Neuronal stem cell (in vitro differentiated cells): ENCODE data around the gene EVI5L.
"Not testable (repeated sequence)": the region's sequence is repeated elsewhere in the genome, so short reads cannot be mapped to it uniquely, and the experiment has no call there.

Source experiments
- DNase-seq: peaks from one replicate; pipeline ENCODE4 v3.0.0-alpha.2; 2013; ENCODE audit warnings: low spot score
- H2AFZ ChIP-seq: one replicate; pipeline ENCODE4 v1.6.1; 2013; ENCODE audit warnings: mild to moderate bottlenecking, low read length, inconsistent platforms
- H2AK5ac ChIP-seq: 2 replicates; pipeline ENCODE4 v1.6.1; 2013; ENCODE audit warnings: low read depth, mild to moderate bottlenecking, inconsistent platforms, low read length, moderate library complexity, mixed read lengths
- H2BK120ac ChIP-seq: 2 replicates; pipeline ENCODE4 v1.6.1; 2013; ENCODE audit warnings: low read depth, mild to moderate bottlenecking, inconsistent platforms, low read length, moderate library complexity, mixed read lengths
- H2BK12ac ChIP-seq: one replicate; pipeline ENCODE4 v1.6.1; 2013; ENCODE audit warnings: low read length, inconsistent platforms
- H2BK15ac ChIP-seq: 2 replicates; pipeline ENCODE4 v1.6.1; 2013; ENCODE audit warnings: mild to moderate bottlenecking, low read length, inconsistent platforms, mixed read lengths
- H2BK5ac ChIP-seq: one replicate; pipeline ENCODE4 v1.6.1; 2013; ENCODE audit warnings: inconsistent platforms, mild to moderate bottlenecking, low read length, moderate library complexity
- H3K14ac ChIP-seq: one replicate; pipeline ENCODE4 v1.6.1; 2013; ENCODE audit warnings: low read length, inconsistent platforms
- H3K18ac ChIP-seq: 2 replicates; pipeline ENCODE4 v1.6.1; 2013; ENCODE audit warnings: low read length, inconsistent platforms
- H3K23ac ChIP-seq: 2 replicates; pipeline ENCODE4 v1.6.1; 2013; ENCODE audit warnings: low read depth, mild to moderate bottlenecking, mixed read lengths, low read length, inconsistent platforms; ENCODE audit not compliant: poor library complexity
- H3K27ac ChIP-seq: replicated peaks from 3 replicates; pipeline ENCODE4 v1.5.1; 2013; ENCODE audit warnings: low read length, inconsistent platforms
- H3K27me3 ChIP-seq, 3 experiments: 2 replicates each; pipeline ENCODE4 v1.6.1; 2013; ENCODE audit warnings: low read length in 3 of 3, mild to moderate bottlenecking in 2 of 3, inconsistent platforms in 1 of 3, low read depth in 1 of 3, mixed read lengths in 1 of 3, moderate library complexity in 1 of 3; ENCODE audit not compliant: control insufficient read depth in 3 of 3, insufficient read depth in 3 of 3
- H3K36me3 ChIP-seq, 2 donors: replicated peaks in 1 of 2; 2 replicates each; pipeline ENCODE4 v1.6.1; 2013; ENCODE audit warnings: low read length in 2 of 2; ENCODE audit not compliant: control insufficient read depth in 2 of 2, insufficient read depth in 2 of 2
- H3K4ac ChIP-seq: 2 replicates; pipeline ENCODE4 v1.6.1; 2013; ENCODE audit warnings: inconsistent platforms, mild to moderate bottlenecking, low read length, moderate library complexity
- H3K4me1 ChIP-seq, 2 donors: 1 replicate in 1 of 2; 2 replicates in 1 of 2; pipeline ENCODE4 v1.6.1; 2013; ENCODE audit warnings: low read length in 2 of 2, low read depth in 1 of 2; ENCODE audit not compliant: control insufficient read depth in 2 of 2, insufficient read depth in 1 of 2
- H3K4me2 ChIP-seq: one replicate; pipeline ENCODE4 v1.6.1; 2013; ENCODE audit warnings: mild to moderate bottlenecking, low read length, inconsistent platforms; ENCODE audit not compliant: insufficient read depth, poor library complexity, severe bottlenecking
- H3K4me3 ChIP-seq, 2 donors: 2 replicates each; pipeline ENCODE4 v1.5.1; 2013; ENCODE audit warnings: low read length in 2 of 2, mild to moderate bottlenecking in 2 of 2, inconsistent platforms in 1 of 2, moderate library complexity in 1 of 2
- H3K79me1 ChIP-seq: one replicate; pipeline ENCODE4 v1.6.1; 2013; ENCODE audit warnings: low read depth, mild to moderate bottlenecking, inconsistent platforms, low read length, moderate library complexity
- H3K9ac ChIP-seq: one replicate; pipeline ENCODE4 v1.6.1; 2013; ENCODE audit warnings: mild to moderate bottlenecking, low read depth, low read length, inconsistent platforms; ENCODE audit not compliant: poor library complexity
- H3K9me3 ChIP-seq, 2 donors: replicated peaks in 1 of 2; 2 replicates each; pipeline versions ENCODE3 to v1.6.1; 2013; ENCODE audit warnings: low read length in 2 of 2, mild to moderate bottlenecking in 2 of 2, inconsistent platforms in 1 of 2, low read depth in 1 of 2, mixed read lengths in 1 of 2, moderate library complexity in 1 of 2; ENCODE audit not compliant: control insufficient read depth in 2 of 2, insufficient read depth in 1 of 2
- H4K8ac ChIP-seq: one replicate; pipeline ENCODE4 v1.6.1; 2013; ENCODE audit warnings: low read depth, mild to moderate bottlenecking, inconsistent platforms, low read length, moderate library complexity
- H4K91ac ChIP-seq: one replicate; pipeline ENCODE4 v1.6.1; 2013; ENCODE audit warnings: low read length, low read depth, mild to moderate bottlenecking, inconsistent platforms; ENCODE audit not compliant: poor library complexity
- WGBS, 2 donors: extraction: QIAGEN DNeasy Blood & Tissue Kit; methylation state at CpG; one replicate each; pipeline ENCODE4 v1.1.7; 2013; ENCODE audit warnings: missing lambda C conversion rate in 2 of 2, mixed read lengths in 1 of 2; ENCODE audit not compliant: insufficient read length in 2 of 2, insufficient replicate concordance in 1 of 2; ENCODE audit errors: extremely low coverage in 2 of 2; 5-methylcytosine and 5-hydroxymethylcytosine counted together

Gene EVI5L

GRCh38 chr19:7857727-7858108, 27.7 kb downstream of the EVI5L start:
- H3K4me3 ChIP-seq, result peak overlapping the region in 1 of 2 donors; percentile 65
- DNase-seq, result no peak
- no peak overlapping the region for H2BK12ac ChIP-seq
- peak overlapping the region; percentile 95 for H2AK5ac ChIP-seq
- peak overlapping the region; percentile 18 for H2BK120ac ChIP-seq
- peak overlapping the region; percentile 71 for H3K14ac ChIP-seq
- H3K27ac ChIP-seq, result no peak overlapping the region
- H4K8ac ChIP-seq, result no peak overlapping the region
- no peaks in the 10 kb centered on the region for H3K9me3 ChIP-seq
- no peak overlapping the region for H4K91ac ChIP-seq
- peaks cover 0 to 38% (median 7%) of the 10 kb centered on the region in 3 experiments for H3K27me3 ChIP-seq
- peak overlapping the region; percentile 89 for H3K23ac ChIP-seq
- peak overlapping the region; percentile 73 for H3K4me2 ChIP-seq
- peaks cover 4 to 20% of the 10 kb centered on the region in 2 donors for H3K4me1 ChIP-seq
- peak overlapping the region; percentile 63 for H3K9ac ChIP-seq
- H3K79me1 ChIP-seq, result peaks cover 2% of the 10 kb centered on the region
- peak overlapping the region; percentile 98 for H2BK15ac ChIP-seq
- WGBS, 2 donors, result no CpG with 5 or more reads among the region's 8 CpGs
- H2AFZ ChIP-seq, result no peak overlapping the region
- peak overlapping the region; percentile 96 for H3K18ac ChIP-seq
- H2BK5ac ChIP-seq, result no peak overlapping the region
- H3K4ac ChIP-seq, result peak overlapping the region; percentile 10
- H3K36me3 ChIP-seq, result no peaks in the 10 kb centered on the region

GRCh38 chr19:7858109-7858770, 28.2 kb downstream of the EVI5L start:
- peak overlapping the region; percentile 71 for H3K14ac ChIP-seq
- peak overlapping the region; percentile 96 for H3K18ac ChIP-seq
- H3K9ac ChIP-seq, result peak overlapping the region; percentile 63
- H2BK5ac ChIP-seq, result no peak overlapping the region
- peak; percentile 58 for DNase-seq
- H3K79me1 ChIP-seq, result peaks cover 2% of the 10 kb centered on the region
- H3K23ac ChIP-seq, result peak overlapping the region; percentile 89
- H4K8ac ChIP-seq, result no peak overlapping the region
- peaks cover 0 to 41% (median 8%) of the 10 kb centered on the region in 3 experiments for H3K27me3 ChIP-seq
- peak overlapping the region in 1 of 2 donors; percentile 65 for H3K4me3 ChIP-seq
- peak overlapping the region; percentile 98 for H2BK15ac ChIP-seq
- peaks cover 2 to 22% of the 10 kb centered on the region in 2 donors for H3K4me1 ChIP-seq
- no peak overlapping the region for H2AFZ ChIP-seq
- peak overlapping the region; percentile 95 for H2AK5ac ChIP-seq
- H3K4me2 ChIP-seq, result peak overlapping the region; percentile 73
- no peak overlapping the region for H2BK12ac ChIP-seq
- H3K4ac ChIP-seq, result no peak overlapping the region
- no peaks in the 10 kb centered on the region for H3K36me3 ChIP-seq
- H2BK120ac ChIP-seq, result peak overlapping the region; percentile 18
- H3K27ac ChIP-seq, result no peak overlapping the region
- no peak overlapping the region for H4K91ac ChIP-seq
- no CpG with 5 or more reads among the region's 29 CpGs for WGBS, 2 donors
- no peaks in the 10 kb centered on the region for H3K9me3 ChIP-seq

GRCh38 chr19:7859087-7859486, 29.1 kb downstream of the EVI5L start:
- not testable (repeated sequence) for H2AK5ac ChIP-seq, H4K91ac ChIP-seq, H3K79me1 ChIP-seq, H3K9me3 ChIP-seq, H2AFZ ChIP-seq, H3K9ac ChIP-seq, H3K4me2 ChIP-seq, H4K8ac ChIP-seq, H2BK12ac ChIP-seq, H2BK15ac ChIP-seq, H2BK5ac ChIP-seq, H3K14ac ChIP-seq, H3K27ac ChIP-seq, H3K23ac ChIP-seq, DNase-seq, H3K36me3 ChIP-seq, H3K18ac ChIP-seq, H2BK120ac ChIP-seq, H3K4ac ChIP-seq
- Histone ChIP-seq H3K4me1 (peaks cover 2 to 20% of the 10 kb centered on the region in 2 donors), H3K4me3 (peak overlapping the region in 1 of 2 donors; percentile 44), H3K27me3 (peaks cover 0 to 44% (median 12%) of the 10 kb centered on the region in 3 experiments)
- no CpG with 5 or more reads among the region's 8 CpGs for WGBS, 2 donors

- no peak overlapping the region for H2BK12ac ChIP-seq
- H3K27me3 ChIP-seq, result peaks cover 0 to 47% (median 12%) of the 10 kb centered on the region in 3 experiments
- peak overlapping the region; percentile 55 for H3K23ac ChIP-seq
- no peak for DNase-seq
- no peak overlapping the region for H3K9ac ChIP-seq
- no peak overlapping the region for H4K8ac ChIP-seq
- no peak overlapping the region for H3K4me2 ChIP-seq
- H3K14ac ChIP-seq, result no peak overlapping the region
- peak overlapping the region; percentile 37 for H2BK15ac ChIP-seq
- H3K79me1 ChIP-seq, result peaks cover 2% of the 10 kb centered on the region
- H3K36me3 ChIP-seq, result no peaks in the 10 kb centered on the region
- H3K4me3 ChIP-seq, result no peak overlapping the region
- no peak overlapping the region for H2BK5ac ChIP-seq
- H4K91ac ChIP-seq, result no peak overlapping the region
- no peaks in the 10 kb centered on the region for H3K9me3 ChIP-seq
- no peak overlapping the region for H3K27ac ChIP-seq
- H3K4me1 ChIP-seq, result peaks cover 2 to 20% of the 10 kb centered on the region in 2 donors
- no CpG with 5 or more reads among the region's 22 CpGs for WGBS, 2 donors
- peak overlapping the region; percentile 94 for H2AK5ac ChIP-seq
- H2BK120ac ChIP-seq, result no peak overlapping the region
- no peak overlapping the region for H2AFZ ChIP-seq
- peak overlapping the region; percentile 46 for H3K18ac ChIP-seq
- no peak overlapping the region for H3K4ac ChIP-seq
These were observed 30.1 kb downstream of the EVI5L start for GRCh38 chr19:7859831-7860713.
